NCI-H1105 (cell line): ENCODE measurements around the gene HLX.
A peak's percentile ranks its signal among the peaks of the same experiment; 100 is the strongest.

ENCODE experiments used
- DNase-seq: peaks from one replicate; lab custom pipeline; 2025; lab: John Stamatoyannopoulos, UW

HLX gene

GRCh38 chr1:220879076-220879508 lies at the start of gene HLX:
Gene HLX (plus strand): TSS chr1:220879443. CDS start chr1:220879858, 415 bp downstream.
- no peak for DNase-seq

GRCh38 chr1:220833436-220833835 lies 45.8 kb upstream of the HLX start:
- no peak for DNase-seq

DNA sequence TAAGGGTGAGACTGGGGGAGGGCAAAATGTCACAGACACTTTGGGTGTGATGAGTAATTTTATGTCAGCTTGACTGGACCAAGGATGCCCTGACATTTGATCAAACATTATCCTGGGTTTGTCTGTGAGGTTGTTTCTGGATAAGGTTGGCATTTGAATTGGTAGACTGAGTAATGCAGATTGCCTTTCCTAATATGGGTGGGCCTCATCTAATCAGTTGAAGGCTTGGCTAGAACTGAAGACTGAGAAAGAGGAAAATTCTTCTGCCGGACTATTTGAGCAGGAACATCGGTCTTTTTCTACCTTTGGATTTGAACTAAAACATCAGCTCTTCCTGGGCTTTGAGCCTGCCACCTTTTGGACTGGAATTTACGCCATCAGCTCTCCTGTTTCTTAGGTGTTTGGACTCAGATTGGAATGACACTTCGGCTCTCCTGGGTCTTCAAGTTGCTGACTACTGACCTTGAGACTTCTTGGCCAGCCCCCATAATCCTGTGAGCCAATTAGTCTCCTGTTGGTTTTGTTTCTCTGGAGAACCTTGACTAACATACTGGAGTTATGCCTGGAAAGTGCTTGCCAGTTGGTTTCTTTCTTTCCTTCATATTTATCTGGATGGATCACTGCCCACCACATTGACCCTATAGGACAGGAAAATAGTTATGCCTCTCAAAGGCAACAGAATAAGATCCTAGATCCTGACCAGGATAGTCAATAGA lies 44.9 kb upstream of the HLX start:
- no peak for DNase-seq

DNA sequence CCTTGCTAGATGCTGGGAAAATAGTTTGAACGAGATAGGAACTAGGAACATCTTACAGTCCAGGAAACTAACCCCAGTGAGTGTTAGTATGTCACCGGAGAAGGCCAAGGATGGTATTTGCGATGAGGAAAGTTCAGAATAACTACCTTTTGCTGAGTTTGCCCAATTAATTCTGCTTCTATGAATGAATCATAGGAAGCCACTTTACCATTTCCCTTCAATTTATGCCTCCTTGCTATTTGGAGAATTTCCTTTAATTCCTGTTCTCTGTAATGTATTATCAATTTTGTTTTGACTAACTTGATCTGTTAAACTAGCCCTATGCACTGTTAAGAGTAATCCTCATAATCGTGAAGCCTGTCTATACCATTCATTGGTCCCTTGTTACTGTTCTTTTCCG lies 40.7 kb upstream of the HLX start:
- DNase-seq, result no peak

- no peak for DNase-seq
These were observed 39.8 kb upstream of the HLX start for GRCh38 chr1:220839474-220839873.

DNA sequence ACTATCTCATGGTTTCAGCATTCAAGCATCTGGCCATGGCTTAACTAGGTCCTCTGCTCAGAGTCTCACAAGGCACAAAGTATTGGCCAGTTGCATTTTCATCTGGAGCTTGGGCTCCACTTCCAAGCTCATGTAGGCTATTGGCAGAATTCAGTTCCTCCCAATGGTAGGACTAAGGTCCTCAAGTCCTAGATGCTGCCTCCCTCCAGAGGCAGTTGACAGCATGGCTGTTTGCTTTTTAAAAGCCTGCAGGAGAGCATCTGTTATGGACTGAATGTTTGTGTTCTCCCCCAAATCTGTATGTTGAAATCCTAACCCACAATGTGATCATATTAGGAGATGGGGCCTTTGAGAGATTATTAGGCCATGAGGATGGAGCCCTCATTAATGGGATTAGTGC lies 38.0 kb upstream of the HLX start:
- DNase-seq, result no peak

DNA sequence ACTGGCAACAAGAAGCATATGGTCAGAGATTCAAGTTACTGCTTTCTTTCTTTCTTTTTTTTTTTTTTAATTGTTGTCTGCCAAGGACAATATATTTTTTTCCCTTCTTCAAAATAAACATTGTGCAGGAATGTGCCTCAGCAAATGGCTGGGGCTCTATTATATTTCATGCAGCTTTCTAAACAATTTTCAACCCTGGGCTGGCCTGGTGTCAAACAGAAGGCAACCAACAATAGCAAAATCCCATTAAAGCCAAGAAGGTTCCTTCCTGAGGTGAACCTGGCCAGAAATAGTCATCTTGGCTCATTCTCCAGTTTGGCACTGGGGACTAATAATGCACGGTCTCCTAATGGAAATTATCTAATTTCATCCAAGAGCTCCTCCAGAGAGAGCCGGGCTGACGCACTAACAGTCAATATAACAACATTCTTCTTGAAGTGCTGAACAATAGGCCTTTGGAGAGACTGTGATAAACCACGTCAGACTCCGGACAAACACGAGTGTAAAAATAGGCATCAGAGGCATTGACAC lies 35.7 kb upstream of the HLX start:
- DNase-seq, result no peak

DNA sequence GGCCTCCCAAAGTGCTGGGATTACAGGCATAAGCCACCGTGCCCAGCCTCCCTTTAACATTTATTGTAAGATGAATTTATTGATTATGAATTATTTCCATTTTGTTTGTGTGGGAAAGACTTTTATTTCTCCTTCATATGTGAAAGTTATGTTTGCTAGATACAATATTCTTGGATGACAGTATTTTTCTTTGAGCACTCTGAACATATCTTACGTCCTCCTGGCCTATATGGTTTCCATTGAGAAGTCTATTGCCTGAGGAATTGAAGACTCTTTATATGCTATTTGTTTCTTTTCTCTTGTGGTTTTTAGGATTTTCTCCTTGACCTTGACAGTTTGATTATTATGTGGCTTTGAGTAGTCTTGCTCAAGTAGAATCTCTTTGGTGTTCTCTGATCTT lies 26.8 kb upstream of the HLX start:
- no peak for DNase-seq

DNA sequence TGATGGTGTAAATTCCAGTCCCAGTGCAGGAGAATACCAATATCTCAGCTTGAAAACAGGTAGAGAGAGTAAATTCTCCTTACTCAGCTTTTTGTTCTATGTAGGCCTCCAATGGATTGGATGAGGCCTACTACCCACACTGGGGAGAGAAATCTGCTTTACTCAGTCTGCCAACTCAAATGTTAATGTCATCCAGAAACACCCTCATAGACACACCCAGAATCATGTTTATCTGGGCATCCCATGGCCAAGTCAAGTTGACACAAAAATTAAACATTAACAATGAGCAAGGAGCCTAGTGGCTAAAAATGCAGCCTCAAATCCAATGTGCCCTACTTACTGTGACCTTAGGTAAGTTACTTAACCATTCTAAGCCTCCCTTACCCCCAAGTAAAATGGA lies 6.9 kb upstream of the HLX start:
- no peak for DNase-seq

DNA sequence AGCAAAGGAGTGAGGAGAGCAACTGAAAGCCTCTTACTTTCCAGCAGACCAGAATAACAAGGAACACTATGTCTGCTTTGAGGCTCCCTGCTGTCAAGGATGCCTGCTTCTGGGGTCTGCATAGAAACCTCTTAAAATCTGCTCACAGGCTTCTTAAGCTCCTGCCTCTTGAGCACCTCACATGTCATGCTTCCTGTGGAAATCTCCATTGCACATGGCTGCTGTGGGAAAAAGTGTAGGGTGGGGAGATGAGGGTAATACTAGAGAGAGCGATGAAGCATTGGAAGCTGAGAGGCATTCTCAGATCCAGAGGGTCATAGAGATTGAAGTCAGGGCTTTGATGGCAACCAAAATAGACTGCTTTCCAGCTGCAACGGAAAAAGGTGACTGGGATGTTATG lies 6.2 kb upstream of the HLX start:
- DNase-seq, result no peak

DNA sequence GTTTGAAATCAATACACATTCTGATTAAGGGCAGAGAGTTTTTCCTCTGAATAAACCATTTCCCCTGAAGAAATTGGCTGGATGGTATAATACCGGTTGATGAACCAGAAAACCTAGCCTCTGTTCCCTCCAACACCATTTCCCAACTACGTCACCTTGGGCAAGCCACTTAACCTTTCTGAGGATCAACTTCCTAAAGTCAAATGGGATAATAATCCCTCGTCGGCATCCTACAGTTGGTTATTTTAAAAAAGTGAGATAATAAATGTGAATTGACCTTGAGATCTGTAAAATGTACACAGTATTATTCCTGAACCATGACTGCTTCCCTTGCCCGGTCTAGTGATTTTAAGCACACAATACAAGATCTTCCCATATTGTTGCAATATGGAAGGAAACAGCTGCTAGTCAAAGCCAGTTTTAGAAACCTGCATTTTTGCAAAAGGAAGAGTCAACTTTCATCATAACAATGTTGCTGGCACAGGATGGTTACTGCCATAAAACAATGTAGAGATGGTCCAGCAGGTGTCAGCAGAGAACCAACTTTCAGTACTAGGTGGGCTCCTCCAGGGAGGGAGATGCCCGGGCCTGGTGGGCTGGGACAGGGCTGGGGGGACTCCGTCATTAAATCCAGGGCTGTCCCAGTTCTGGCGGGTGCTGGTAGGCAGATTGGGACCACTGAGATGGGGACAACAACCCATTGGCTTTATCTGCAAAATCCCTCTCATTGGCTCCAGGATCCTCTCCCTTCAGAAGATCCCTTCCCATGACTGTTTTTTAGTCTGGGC lies 5.2 kb upstream of the HLX start:
- peak; percentile 36 for DNase-seq

GRCh38 chr1:220875260-220875659 lies 4.0 kb upstream of the HLX start:
- no peak for DNase-seq

DNA sequence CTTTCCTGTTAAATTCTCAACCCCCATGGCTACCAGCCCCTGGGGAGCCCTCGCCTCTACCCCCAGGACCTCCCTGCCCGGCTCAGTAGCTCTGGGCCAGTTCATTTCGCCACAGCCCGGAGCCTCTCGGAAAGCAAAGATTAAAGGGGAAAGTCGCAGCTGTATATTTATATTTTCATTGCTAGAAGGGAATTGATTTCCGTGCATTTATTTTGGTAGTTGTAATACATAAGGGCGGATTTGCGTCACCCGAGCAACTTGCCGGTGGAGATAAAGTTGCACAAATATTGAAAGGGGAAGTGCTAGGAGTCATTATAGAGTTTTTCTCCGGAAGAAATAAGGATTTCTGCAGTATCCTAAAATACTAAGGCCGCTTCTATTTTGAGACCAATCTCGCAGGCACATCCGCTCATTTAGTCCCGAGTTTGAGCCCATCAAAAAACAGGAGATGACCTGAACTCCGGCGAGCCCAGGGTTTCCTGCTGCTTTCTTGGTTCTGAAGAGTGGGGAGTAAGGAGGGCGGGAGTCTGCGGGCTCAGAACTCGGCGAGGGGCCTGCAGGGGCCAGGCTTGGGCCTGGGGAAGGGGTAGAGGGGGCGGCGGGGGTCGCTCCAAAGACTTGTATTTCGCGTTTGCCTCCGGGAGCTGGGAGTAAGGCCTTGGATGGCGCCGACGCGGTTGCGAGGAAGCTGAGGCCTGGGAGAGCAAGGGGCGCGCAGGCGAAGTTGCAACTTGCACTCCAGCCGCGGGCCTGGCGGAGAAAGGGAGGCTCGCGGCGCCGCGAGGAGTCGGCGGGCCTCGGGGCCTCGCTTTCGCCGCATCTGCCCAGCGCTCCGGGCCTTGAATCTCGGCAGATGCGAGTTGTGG lies 2.5 kb upstream of the HLX start:
- DNase-seq, result no peak

GRCh38 chr1:220877377-220878095 lies 1.7 kb upstream of the HLX start:
- no peak for DNase-seq

- DNase-seq, result no peak
These were observed 810 bp upstream of the HLX start for GRCh38 chr1:220878191-220879075.

GRCh38 chr1:220879509-220880361 lies 492 bp downstream of the HLX start:
- peak; percentile 15 for DNase-seq

GRCh38 chr1:220880362-220880670 lies 1.1 kb downstream of the HLX start:
- no peak for DNase-seq

- no peak for DNase-seq
These were observed 1.7 kb downstream of the HLX start for GRCh38 chr1:220880726-220881506.
